Activated naive CD4-positive, alpha-beta T cell (primary cell): ENCODE results near the gene C17orf107.
A peak's percentile ranks its signal among the peaks of the same experiment; 100 is the strongest.

Source experiments
- DNase-seq, 4 experiments: peaks; one replicate each; lab custom pipeline; 2025; lab: John Stamatoyannopoulos, UW

The C17orf107 gene

GRCh38 chr17:4934173-4934979 is 35.0 kb downstream of the C17orf107 start:
- DNase-seq = no peak

GRCh38 chr17:4935650-4936049 is 36.3 kb downstream of the C17orf107 start:
- DNase-seq = no peak

GRCh38 chr17:4936436-4936835 is 37.1 kb downstream of the C17orf107 start:
- no peak for DNase-seq

GRCh38 chr17:4937553-4937952 is 38.2 kb downstream of the C17orf107 start:
- DNase-seq = no peak

- DNase-seq = no peak
These were observed 38.7 kb downstream of the C17orf107 start for GRCh38 chr17:4938069-4938491.

- no peak for DNase-seq
These were observed 39.6 kb downstream of the C17orf107 start for GRCh38 chr17:4938688-4939545.

GRCh38 chr17:4939546-4939795 is 40.1 kb downstream of the C17orf107 start:
- no peak for DNase-seq

GRCh38 chr17:4939796-4940554 is 40.6 kb downstream of the C17orf107 start, which contains the start of the genes RNF167 and SLC25A11:
Gene RNF167 (plus strand): TSS chr17:4940268. CDS start chr17:4940910, 642 bp downstream.
Gene SLC25A11 (minus strand): TSS chr17:4940046. CDS start chr17:4939910, 136 bp downstream.
- DNase-seq = peak; percentile 83 to 98 (median 95)

GRCh38 chr17:4940555-4941318 is 41.4 kb downstream of the C17orf107 start:
- DNase-seq = peak in 2 of 4 experiments; percentile 19 to 23

GRCh38 chr17:4941319-4941610 is 41.9 kb downstream of the C17orf107 start:
- DNase-seq = no peak

- DNase-seq = no peak
These were observed 43.6 kb downstream of the C17orf107 start for GRCh38 chr17:4942760-4943508.

- peak in 1 of 4 experiments; percentile 20 for DNase-seq
These were observed 44.8 kb downstream of the C17orf107 start for GRCh38 chr17:4944163-4944553.

GRCh38 chr17:4944554-4945175 is 45.3 kb downstream of the C17orf107 start:
- no peak for DNase-seq

GRCh38 chr17:4945176-4945943 is 46.0 kb downstream of the C17orf107 start:
- DNase-seq = peak; percentile 20 to 66 (median 43)

GRCh38 chr17:4945944-4946280 is 46.6 kb downstream of the C17orf107 start:
- no peak for DNase-seq

- DNase-seq = no peak
These were observed 47.1 kb downstream of the C17orf107 start for GRCh38 chr17:4946312-4946976.

- DNase-seq = no peak
These were observed 47.7 kb downstream of the C17orf107 start for GRCh38 chr17:4947010-4947410.

- DNase-seq = peak; percentile 41 to 68 (median 48)
These were observed 48.3 kb downstream of the C17orf107 start for GRCh38 chr17:4947411-4948165.
